NT2/D1 (cell line): Measurements from ENCODE around the gene B3GAT2.

Experiments used
- DNase-seq: peaks from one replicate; pipeline ENCODE4 v3.0.0-alpha.2; 2011; ENCODE audit warnings: low read depth, low spot score
- H3K27me3 ChIP-seq: 2 replicates; pipeline ENCODE4 v1.6.0; 2011; ENCODE audit warnings: mild to moderate bottlenecking; ENCODE audit not compliant: insufficient read length, insufficient read depth
- H3K36me3 ChIP-seq: 2 replicates; pipeline ENCODE4 v1.6.1; 2011; ENCODE audit warnings: mild to moderate bottlenecking, low read length, mixed read lengths; ENCODE audit not compliant: insufficient read depth, insufficient read length
- H3K4me1 ChIP-seq: 2 replicates; pipeline ENCODE4 v1.5.1; 2011; ENCODE audit not compliant: insufficient read depth, insufficient read length
- H3K4me3 ChIP-seq: 2 replicates; pipeline ENCODE4 v1.5.1; 2011; ENCODE audit warnings: low read depth; ENCODE audit not compliant: insufficient read length
- H3K9ac ChIP-seq: 2 replicates; pipeline ENCODE4 v1.6.0; 2011; ENCODE audit warnings: low read depth; ENCODE audit not compliant: insufficient read length
- H3K9me3 ChIP-seq: 2 replicates; pipeline ENCODE4 v1.5.1; 2011; ENCODE audit warnings: mild to moderate bottlenecking, low read length; ENCODE audit not compliant: insufficient read depth
- SUZ12 ChIP-seq: IDR thresholded peaks from 2 replicates; pipeline ENCODE4 v1.6.1; 2011; ENCODE audit not compliant: insufficient read length, insufficient read depth; ENCODE audit errors: extremely low read depth
- YY1 ChIP-seq: IDR thresholded peaks from 2 replicates; pipeline ENCODE4 v1.6.1; 2011; ENCODE audit not compliant: insufficient read length, insufficient read depth
- ZNF274 ChIP-seq: IDR thresholded peaks from 2 replicates; pipeline ENCODE4 v1.6.1; 2011; ENCODE audit warnings: mild to moderate bottlenecking, low read depth, low read length

Gene B3GAT2

DNA sequence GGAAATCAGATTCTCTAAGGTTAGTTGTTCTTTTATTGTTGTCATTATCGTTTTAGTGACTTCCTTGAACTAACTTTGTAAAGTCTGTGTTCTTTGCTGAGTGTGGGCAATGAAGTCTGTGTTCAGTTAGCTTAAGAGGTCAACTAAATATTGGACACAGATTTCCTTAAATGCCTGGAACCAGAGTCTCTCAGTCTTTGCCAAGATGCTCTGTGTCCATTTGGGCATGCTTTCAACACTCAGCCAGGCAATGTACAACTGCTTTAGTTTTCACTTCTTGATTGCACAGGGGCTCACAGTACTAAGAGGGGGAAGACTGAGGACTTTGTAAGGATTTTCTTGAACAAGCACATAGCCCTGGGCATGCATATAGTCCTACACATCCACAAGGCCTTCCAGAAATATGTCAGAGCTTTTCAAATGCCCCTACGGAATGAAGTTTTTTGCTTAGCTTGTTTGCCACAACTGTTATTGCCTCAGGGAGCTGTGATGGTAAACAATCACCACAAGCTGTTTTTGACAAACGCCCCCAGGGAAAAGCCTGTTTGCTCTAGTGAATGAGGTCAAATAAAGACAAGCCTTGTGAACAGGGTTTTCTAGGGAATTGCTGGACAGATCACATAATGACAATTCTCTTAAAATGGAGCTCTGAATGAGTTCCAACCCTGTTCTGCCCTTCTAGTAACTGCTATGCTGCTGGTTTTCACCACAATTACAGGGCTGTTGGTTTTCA, 82.5 kb downstream of the B3GAT2 start:
- H3K27me3 ChIP-seq = no peaks in the 10 kb centered on the region
- H3K9me3 ChIP-seq = peaks cover 19% of the 10 kb centered on the region
- TF ChIP-seq YY1 (no peak), ZNF274 (no peak), SUZ12 (no peak)
- DNase-seq = no peak
- no peaks in the 10 kb centered on the region for H3K4me1 ChIP-seq
- no peak overlapping the region for H3K4me3 ChIP-seq
- no peak overlapping the region for H3K9ac ChIP-seq
- H3K36me3 ChIP-seq = no peaks in the 10 kb centered on the region

DNA sequence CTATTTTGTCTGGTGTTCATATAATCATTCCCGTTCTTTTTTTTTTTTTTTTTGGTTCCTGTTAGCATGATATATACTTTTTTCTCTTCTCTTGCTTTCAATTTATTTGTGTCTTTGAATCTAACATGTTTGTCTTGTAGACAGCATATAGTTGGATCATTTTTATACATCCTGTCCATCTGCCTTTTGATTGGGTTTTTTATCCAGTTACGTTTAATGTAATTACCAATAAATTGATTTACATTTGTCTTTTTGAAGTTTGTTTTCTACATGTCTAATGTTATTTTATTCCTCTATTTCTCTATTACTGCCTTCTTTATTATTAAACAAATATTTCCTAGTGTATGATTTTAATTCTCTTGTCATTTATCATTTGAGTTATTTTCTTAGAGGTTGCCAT, 84.4 kb downstream of the B3GAT2 start:
- TF ChIP-seq YY1 (no peak), ZNF274 (no peak), SUZ12 (no peak)
- no peak for DNase-seq

DNA sequence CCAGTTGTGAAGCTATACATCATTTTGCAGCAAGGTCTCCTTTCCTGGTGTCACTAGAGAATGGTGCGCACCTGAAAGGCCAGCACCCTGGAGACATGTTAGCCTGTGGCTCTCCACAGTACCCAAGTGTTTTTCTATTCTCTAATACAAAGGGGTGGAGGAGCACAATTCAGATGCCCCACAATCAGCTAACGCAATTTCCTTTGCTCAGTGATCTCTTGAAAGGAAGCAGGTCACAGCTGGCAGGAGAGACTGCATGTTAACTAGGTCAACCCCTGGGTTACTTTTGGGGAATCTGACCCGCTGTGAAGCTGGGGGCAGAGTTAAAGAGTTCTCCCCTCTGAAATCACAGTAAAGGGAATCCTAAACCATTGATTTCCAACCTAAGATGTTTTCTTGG, 92.5 kb downstream of the B3GAT2 start:
- no peak overlapping the region for H3K9ac ChIP-seq
- H3K36me3 ChIP-seq = no peaks in the 10 kb centered on the region
- H3K4me1 ChIP-seq = no peaks in the 10 kb centered on the region
- TF ChIP-seq SUZ12 = no peak
- TF ChIP-seq YY1 = no peak
- H3K4me3 ChIP-seq = no peak overlapping the region
- DNase-seq = no peak
- H3K27me3 ChIP-seq = no peaks in the 10 kb centered on the region
- H3K9me3 ChIP-seq = no peaks in the 10 kb centered on the region

More for the DNA sequence above, 84.4 kb downstream of the B3GAT2 start:
- Histone ChIP-seq H3K4me1 (no peaks in the 10 kb centered on the region), H3K27me3 (no peaks in the 10 kb centered on the region), H3K9me3 (peaks cover 19% of the 10 kb centered on the region), H3K4me3 (no peak overlapping the region), H3K9ac (no peak overlapping the region), H3K36me3 (no peaks in the 10 kb centered on the region)

GRCh38 chr6:70863343-70863742, 93.5 kb downstream of the B3GAT2 start:
- H3K36me3 ChIP-seq = no peaks in the 10 kb centered on the region
- H3K4me1 ChIP-seq = no peaks in the 10 kb centered on the region
- H3K9ac ChIP-seq = no peak overlapping the region
- TF ChIP-seq SUZ12 (no peak), ZNF274 (no peak), YY1 (no peak)
- H3K27me3 ChIP-seq = no peaks in the 10 kb centered on the region
- DNase-seq = no peak
- H3K4me3 ChIP-seq = no peak overlapping the region
- no peaks in the 10 kb centered on the region for H3K9me3 ChIP-seq

DNA sequence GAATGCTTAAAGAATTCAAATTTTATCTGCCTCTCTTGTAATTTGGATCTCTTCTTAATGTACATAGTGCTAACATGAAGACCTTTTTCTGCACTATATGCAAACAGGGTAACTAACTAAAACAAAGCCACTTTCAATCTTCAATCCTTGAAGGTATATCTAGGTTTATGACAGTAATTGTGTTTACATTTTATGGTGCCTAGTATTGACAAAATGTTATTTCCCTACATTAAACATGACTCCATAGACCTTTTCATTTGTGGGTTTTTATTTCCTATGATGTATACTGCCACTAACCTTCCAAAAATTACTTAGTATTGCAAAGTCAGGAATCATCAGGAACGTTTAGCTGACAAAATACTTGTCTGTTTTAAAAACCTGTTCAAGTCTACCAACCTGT, 95.9 kb downstream of the B3GAT2 start:
- Histone ChIP-seq H3K4me3 (no peak overlapping the region), H3K9ac (no peak overlapping the region), H3K27me3 (no peaks in the 10 kb centered on the region), H3K4me1 (no peaks in the 10 kb centered on the region), H3K9me3 (no peaks in the 10 kb centered on the region), H3K36me3 (no peaks in the 10 kb centered on the region)
- no peak for DNase-seq
- TF ChIP-seq ZNF274 (no peak), YY1 (no peak), SUZ12 (no peak)

- H3K27me3 ChIP-seq = no peaks in the 10 kb centered on the region
- no peaks in the 10 kb centered on the region for H3K9me3 ChIP-seq
- no peaks in the 10 kb centered on the region for H3K36me3 ChIP-seq
- H3K9ac ChIP-seq = no peak overlapping the region
- TF ChIP-seq YY1 (no peak), ZNF274 (no peak), SUZ12 (no peak)
- H3K4me1 ChIP-seq = no peaks in the 10 kb centered on the region
- no peak for DNase-seq
- no peak overlapping the region for H3K4me3 ChIP-seq
Measured at GRCh38 chr6:70860045-70860444, 96.8 kb downstream of the B3GAT2 start.

DNA sequence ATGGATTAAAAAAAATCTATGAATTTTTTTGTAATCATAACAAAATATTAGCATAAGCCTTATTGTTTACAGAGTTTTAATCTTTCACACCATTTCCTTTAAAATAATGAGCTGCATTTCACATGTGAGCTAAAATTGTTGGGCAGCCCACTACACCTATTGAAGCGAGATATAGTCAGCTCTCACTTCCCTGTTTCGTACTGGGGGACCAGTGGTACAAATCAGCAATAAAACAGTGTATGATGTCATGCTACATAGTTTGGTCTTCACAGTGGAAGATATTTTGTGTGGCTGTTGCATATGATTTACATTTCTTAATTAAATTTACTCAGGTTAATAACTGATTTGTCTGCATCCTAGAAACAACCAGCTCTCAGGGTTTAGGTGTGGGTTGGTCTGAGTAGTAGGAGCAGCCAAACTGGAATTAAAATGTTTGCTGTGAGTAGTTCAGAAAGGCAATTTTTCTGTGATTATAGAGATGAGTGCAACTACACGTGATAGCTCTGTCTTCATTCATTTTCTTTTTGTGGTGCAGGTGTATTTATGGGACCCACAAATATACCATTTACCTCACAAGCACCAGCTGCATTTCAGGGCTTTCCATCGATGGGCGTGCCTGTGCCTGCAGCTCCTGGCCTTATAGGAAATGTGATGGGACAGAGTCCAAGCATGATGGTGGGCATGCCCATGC, 99.3 kb downstream of the B3GAT2 start:
- no peak overlapping the region for H3K9ac ChIP-seq

More for the DNA sequence above, 99.3 kb downstream of the B3GAT2 start:
- Histone ChIP-seq H3K27me3 (no peaks in the 10 kb centered on the region), H3K36me3 (no peaks in the 10 kb centered on the region), H3K4me3 (no peak overlapping the region), H3K4me1 (no peaks in the 10 kb centered on the region), H3K9me3 (no peaks in the 10 kb centered on the region)
- no peak for DNase-seq
- TF ChIP-seq YY1 (no peak), ZNF274 (no peak), SUZ12 (no peak)
